ENCODE results near the gene KDELR1. TPM values are rescaled to one million over a fixed set of nuclear protein-coding genes. Genes with fewer than 3 reads are reported as not detected.
"Not testable (repeated sequence)": the region's sequence is repeated elsewhere in the genome, so short reads cannot be mapped to it uniquely, and the experiment has no call there.

The KDELR1 gene
- total RNA-seq, 2 experiments from 2014 or later = 81.5 to 83.8 TPM

GRCh38 chr19:48382286-48382685 lies 9.1 kb downstream of the KDELR1 start:
- CTCF ChIA-PET = interaction anchor here (2.3 kb wide), 1 partner anchor 9 kb away, joined by 6 read pairs; the partner anchor contains the start of gene KDELR1
- intact Hi-C loops (cut with micrococcal nuclease) = no loop called here
- H3K9me3 Mint-ChIP-seq = no peaks in the 10 kb centered on the region

GRCh38 chr19:48381178-48381950 lies 10.0 kb downstream of the KDELR1 start:
- CTCF ChIA-PET = interaction anchor here (0.6 to 2.3 kb wide), 2 partner anchors 10 to 32 kb away, joined by 6 read pairs; partner anchors contain the start of gene KDELR1
- Mint-ChIP-seq H3K4me3 (no peak overlapping the region), H3K4me1 (ENCODE audit: low read depth) (no peaks in the 10 kb centered on the region), H3K27ac (no peak overlapping the region), H3K36me3 (ENCODE audit: low read depth) (peaks cover 22% of the 10 kb centered on the region), H3K27me3 (ENCODE audit: low read depth) (no peaks in the 10 kb centered on the region), H3K9me3 (no peaks in the 10 kb centered on the region)
- intact Hi-C loops (cut with micrococcal nuclease) = no loop called here
- DNase-seq = no peak

More at GRCh38 chr19:48382286-48382685, 9.1 kb downstream of the KDELR1 start:
- H3K4me1 Mint-ChIP-seq (ENCODE audit: low read depth) = no peaks in the 10 kb centered on the region
- peaks cover 24% of the 10 kb centered on the region for H3K36me3 Mint-ChIP-seq (ENCODE audit: low read depth)
- H3K27ac Mint-ChIP-seq = no peak overlapping the region
- no peaks in the 10 kb centered on the region for H3K27me3 Mint-ChIP-seq (ENCODE audit: low read depth)
- DNase-seq = no peak
- H3K4me3 Mint-ChIP-seq = no peak overlapping the region

GRCh38 chr19:48379058-48379457 lies 12.3 kb downstream of the KDELR1 start:
- CTCF ChIA-PET = no interaction called here
- Mint-ChIP-seq H3K4me1 (ENCODE audit: low read depth) (no peaks in the 10 kb centered on the region), H3K4me3 (no peak overlapping the region), H3K27ac (no peak overlapping the region), H3K9me3 (no peaks in the 10 kb centered on the region), H3K36me3 (ENCODE audit: low read depth) (peaks cover 10% of the 10 kb centered on the region), H3K27me3 (ENCODE audit: low read depth) (no peaks in the 10 kb centered on the region)
- intact Hi-C loops (cut with micrococcal nuclease) = no loop called here
- DNase-seq = no peak

GRCh38 chr19:48378194-48378570 lies 13.2 kb downstream of the KDELR1 start:
- peaks cover 9% of the 10 kb centered on the region for H3K36me3 Mint-ChIP-seq (ENCODE audit: low read depth)
- intact Hi-C loops (cut with micrococcal nuclease) = no loop called here
- no peak overlapping the region for H3K27ac Mint-ChIP-seq
- DNase-seq = no peak
- no peaks in the 10 kb centered on the region for H3K27me3 Mint-ChIP-seq (ENCODE audit: low read depth)
- CTCF ChIA-PET = no interaction called here
- H3K9me3 Mint-ChIP-seq = no peaks in the 10 kb centered on the region
- no peak overlapping the region for H3K4me3 Mint-ChIP-seq
- no peaks in the 10 kb centered on the region for H3K4me1 Mint-ChIP-seq (ENCODE audit: low read depth)

GRCh38 chr19:48373567-48373966 lies 17.8 kb downstream of the KDELR1 start:
- Mint-ChIP-seq H3K4me1 (ENCODE audit: low read depth) (no peaks in the 10 kb centered on the region), H3K9me3 (no peaks in the 10 kb centered on the region), H3K36me3 (ENCODE audit: low read depth) (no peaks in the 10 kb centered on the region)

GRCh38 chr19:48372904-48373303 lies 18.4 kb downstream of the KDELR1 start:
- no peaks in the 10 kb centered on the region for H3K36me3 Mint-ChIP-seq (ENCODE audit: low read depth)
- CTCF ChIA-PET = interaction anchor here (1.7 kb wide), 1 partner anchor 18 kb away, joined by 4 read pairs; no protein-coding TSS in a partner anchor
- intact Hi-C loops (cut with micrococcal nuclease) = no loop called here
- H3K4me3 Mint-ChIP-seq = no peak overlapping the region
- H3K27ac Mint-ChIP-seq = no peak overlapping the region
- no peaks in the 10 kb centered on the region for H3K4me1 Mint-ChIP-seq (ENCODE audit: low read depth)
- H3K9me3 Mint-ChIP-seq = no peaks in the 10 kb centered on the region
- no peak for DNase-seq
- H3K27me3 Mint-ChIP-seq (ENCODE audit: low read depth) = no peaks in the 10 kb centered on the region

More at GRCh38 chr19:48373567-48373966, 17.8 kb downstream of the KDELR1 start:
- no peak overlapping the region for H3K4me3 Mint-ChIP-seq
- no peaks in the 10 kb centered on the region for H3K27me3 Mint-ChIP-seq (ENCODE audit: low read depth)
- no peak for DNase-seq
- H3K27ac Mint-ChIP-seq = no peak overlapping the region
- CTCF ChIA-PET = interaction anchor here (0.8 to 1.7 kb wide), 2 partner anchors 17 to 18 kb away, joined by 3 to 4 read pairs; no protein-coding TSS in a partner anchor
- intact Hi-C loops (cut with micrococcal nuclease) = no loop called here

GRCh38 chr19:48371771-48372170 lies 19.6 kb downstream of the KDELR1 start:
- intact Hi-C loops (cut with micrococcal nuclease) = not testable (repeated sequence)
- CTCF ChIA-PET = interaction anchor here (0.7 to 1.7 kb wide), 2 partner anchors 19 to 44 kb away, joined by 3 to 4 read pairs; no protein-coding TSS in a partner anchor

GRCh38 chr19:48371367-48371766 lies 20.0 kb downstream of the KDELR1 start:
- DNase-seq = no peak
- Mint-ChIP-seq H3K27ac (no peak overlapping the region), H3K4me1 (ENCODE audit: low read depth) (no peaks in the 10 kb centered on the region), H3K9me3 (no peaks in the 10 kb centered on the region), H3K27me3 (ENCODE audit: low read depth) (no peaks in the 10 kb centered on the region), H3K36me3 (ENCODE audit: low read depth) (no peaks in the 10 kb centered on the region), H3K4me3 (no peak overlapping the region)
- CTCF ChIA-PET = interaction anchor here (0.7 kb wide), 1 partner anchor 44 kb away, joined by 3 read pairs; no protein-coding TSS in a partner anchor
- intact Hi-C loops (cut with micrococcal nuclease) = no loop called here

More at GRCh38 chr19:48371771-48372170, 19.6 kb downstream of the KDELR1 start:
- DNase-seq; H3K9me3 Mint-ChIP-seq; H3K27me3 Mint-ChIP-seq (ENCODE audit: low read depth); H3K4me3 Mint-ChIP-seq; H3K27ac Mint-ChIP-seq; H3K4me1 Mint-ChIP-seq (ENCODE audit: low read depth); H3K36me3 Mint-ChIP-seq (ENCODE audit: low read depth): not testable (repeated sequence)

GRCh38 chr19:48370955-48371354 lies 20.4 kb downstream of the KDELR1 start:
- CTCF ChIA-PET = no interaction called here
- H3K27ac Mint-ChIP-seq = no peak overlapping the region
- intact Hi-C loops (cut with micrococcal nuclease) = no loop called here

GRCh38 chr19:48368936-48369335 lies 22.4 kb downstream of the KDELR1 start:
- H3K4me3 Mint-ChIP-seq = no peak overlapping the region
- no peak for DNase-seq
- no peak overlapping the region for H3K27ac Mint-ChIP-seq
- no peaks in the 10 kb centered on the region for H3K36me3 Mint-ChIP-seq (ENCODE audit: low read depth)
- H3K9me3 Mint-ChIP-seq = no peaks in the 10 kb centered on the region
- peaks cover 6% of the 10 kb centered on the region for H3K4me1 Mint-ChIP-seq (ENCODE audit: low read depth)
- intact Hi-C loops (cut with micrococcal nuclease) = loop anchor here (10.0 kb wide), 1 partner anchor 626 kb away; the partner anchor contains the start of genes GYS1 and RUVBL2
- CTCF ChIA-PET = no interaction called here
- no peaks in the 10 kb centered on the region for H3K27me3 Mint-ChIP-seq (ENCODE audit: low read depth)

More at GRCh38 chr19:48370955-48371354, 20.4 kb downstream of the KDELR1 start:
- no peaks in the 10 kb centered on the region for H3K36me3 Mint-ChIP-seq (ENCODE audit: low read depth)
- H3K4me1 Mint-ChIP-seq (ENCODE audit: low read depth) = no peaks in the 10 kb centered on the region
- H3K4me3 Mint-ChIP-seq = no peak overlapping the region
- DNase-seq = no peak
- H3K9me3 Mint-ChIP-seq = no peaks in the 10 kb centered on the region
- no peaks in the 10 kb centered on the region for H3K27me3 Mint-ChIP-seq (ENCODE audit: low read depth)

GRCh38 chr19:48367855-48368254 lies 23.5 kb downstream of the KDELR1 start:
- Mint-ChIP-seq H3K27ac (no peak overlapping the region), H3K36me3 (ENCODE audit: low read depth) (no peaks in the 10 kb centered on the region), H3K9me3 (no peaks in the 10 kb centered on the region), H3K4me3 (no peak overlapping the region), H3K27me3 (ENCODE audit: low read depth) (no peaks in the 10 kb centered on the region), H3K4me1 (ENCODE audit: low read depth) (peaks cover 8% of the 10 kb centered on the region)
- intact Hi-C loops (cut with micrococcal nuclease) = loop anchor here (10.0 kb wide), 1 partner anchor 627 kb away; the partner anchor contains the start of genes GYS1 and RUVBL2
- CTCF ChIA-PET = no interaction called here
- no peak for DNase-seq

GRCh38 chr19:48365602-48366001 lies 25.7 kb downstream of the KDELR1 start:
- no peak for DNase-seq
- CTCF ChIA-PET = interaction anchor here (1.9 kb wide), 1 partner anchor 45 kb away, joined by 6 read pairs; no protein-coding TSS in a partner anchor
- H3K27me3 Mint-ChIP-seq (ENCODE audit: low read depth) = no peaks in the 10 kb centered on the region
- H3K9me3 Mint-ChIP-seq = no peaks in the 10 kb centered on the region
- intact Hi-C loops (cut with micrococcal nuclease) = loop anchor here (10.0 kb wide), 1 partner anchor 629 kb away; the partner anchor contains the start of genes GYS1 and RUVBL2
- H3K4me3 Mint-ChIP-seq = no peak overlapping the region
- H3K27ac Mint-ChIP-seq = no peak overlapping the region
- no peaks in the 10 kb centered on the region for H3K36me3 Mint-ChIP-seq (ENCODE audit: low read depth)
- peaks cover 12% of the 10 kb centered on the region for H3K4me1 Mint-ChIP-seq (ENCODE audit: low read depth)

All from activated naive CD4-positive, alpha-beta T cell treated with anti-CD3 and anti-CD28 coated beads for 36 hours (primary cell).